Measurements from ENCODE around the gene IKZF2. TPM values are rescaled to one million over a fixed set of nuclear protein-coding genes. Genes with fewer than 3 reads are reported as not detected.

IKZF2 gene
- polyA plus RNA-seq, 3 donors: 8.2 to 9.1 (median 8.4) TPM

GRCh38 chr2:213104092-213104902 is 47.1 kb downstream of the IKZF2 start:
- DNase-seq (ENCODE audit: low read depth in 3 of 3, low spot score in 2 of 3): no peak

- no peak for DNase-seq (ENCODE audit: low read depth in 3 of 3, low spot score in 2 of 3)
Observed at GRCh38 chr2:213101692-213102460, 49.5 kb downstream of the IKZF2 start.

GRCh38 chr2:213101109-213101508 is 50.3 kb downstream of the IKZF2 start:
- DNase-seq (ENCODE audit: low read depth in 3 of 3, low spot score in 2 of 3): no peak

GRCh38 chr2:213098612-213099011 is 52.8 kb downstream of the IKZF2 start:
- DNase-seq (ENCODE audit: low read depth in 3 of 3, low spot score in 2 of 3): no peak

GRCh38 chr2:213091765-213092164 is 59.6 kb downstream of the IKZF2 start:
- no peak for DNase-seq (ENCODE audit: low read depth in 3 of 3, low spot score in 2 of 3)

GRCh38 chr2:213090772-213091171 is 60.6 kb downstream of the IKZF2 start:
- DNase-seq (ENCODE audit: low read depth in 3 of 3, low spot score in 2 of 3): no peak

- DNase-seq (ENCODE audit: low read depth in 3 of 3, low spot score in 2 of 3): no peak
Observed at GRCh38 chr2:213089438-213089837, 62.0 kb downstream of the IKZF2 start.

GRCh38 chr2:213087040-213087439 is 64.4 kb downstream of the IKZF2 start:
- DNase-seq (ENCODE audit: low read depth in 3 of 3, low spot score in 2 of 3): no peak

GRCh38 chr2:213086571-213086970 is 64.8 kb downstream of the IKZF2 start:
- DNase-seq (ENCODE audit: low read depth in 3 of 3, low spot score in 2 of 3): no peak

- DNase-seq (ENCODE audit: low read depth in 3 of 3, low spot score in 2 of 3): no peak
Observed at GRCh38 chr2:213086050-213086449, 65.4 kb downstream of the IKZF2 start.

- DNase-seq (ENCODE audit: low read depth in 3 of 3, low spot score in 2 of 3): no peak
Observed at GRCh38 chr2:213085538-213085937, 65.9 kb downstream of the IKZF2 start.

GRCh38 chr2:213084261-213084660 is 67.2 kb downstream of the IKZF2 start:
- no peak for DNase-seq (ENCODE audit: low read depth in 3 of 3, low spot score in 2 of 3)

- no peak for DNase-seq (ENCODE audit: low read depth in 3 of 3, low spot score in 2 of 3)
Observed at GRCh38 chr2:213080969-213081617, 70.3 kb downstream of the IKZF2 start.

GRCh38 chr2:213079756-213080155 is 71.7 kb downstream of the IKZF2 start:
- DNase-seq (ENCODE audit: low read depth in 3 of 3, low spot score in 2 of 3): no peak

GRCh38 chr2:213078686-213079085 is 72.7 kb downstream of the IKZF2 start:
- DNase-seq (ENCODE audit: low read depth in 3 of 3, low spot score in 2 of 3): no peak

GRCh38 chr2:213069531-213069930 is 81.9 kb downstream of the IKZF2 start:
- DNase-seq (ENCODE audit: low read depth in 3 of 3, low spot score in 2 of 3): no peak

- DNase-seq (ENCODE audit: low read depth in 3 of 3, low spot score in 2 of 3): no peak
Observed at GRCh38 chr2:213068676-213069359, 82.6 kb downstream of the IKZF2 start.

GRCh38 chr2:213067888-213068287 is 83.5 kb downstream of the IKZF2 start:
- DNase-seq (ENCODE audit: low read depth in 3 of 3, low spot score in 2 of 3): no peak

- DNase-seq (ENCODE audit: low read depth in 3 of 3, low spot score in 2 of 3): no peak
Observed at GRCh38 chr2:213066443-213066743, 85.0 kb downstream of the IKZF2 start.

- DNase-seq (ENCODE audit: low read depth in 3 of 3, low spot score in 2 of 3): no peak
Observed at GRCh38 chr2:213065583-213066442, 85.6 kb downstream of the IKZF2 start.

All from right renal cortex interstitium (tissue), 3 donors.